GM12801 (cell line): Measurements from ENCODE around the gene ETV7.

ENCODE experiments used
- CTCF ChIP-seq: IDR thresholded peaks from one replicate; pipeline ENCODE4 v1.5.1; 2011; ENCODE audit warnings: control low read depth; ENCODE audit not compliant: insufficient read length; ENCODE audit errors: extremely low read depth

The ETV7 gene

GRCh38 chr6:36340618-36341454 is 46.6 kb downstream of the ETV7 start:
- peak; percentile 67 for TF ChIP-seq CTCF

GRCh38 chr6:36340306-36340617 is 47.2 kb downstream of the ETV7 start:
- no peak for TF ChIP-seq CTCF

- no peak for TF ChIP-seq CTCF
Measured at GRCh38 chr6:36339146-36339545, 48.3 kb downstream of the ETV7 start.

- TF ChIP-seq CTCF = no peak
Measured at GRCh38 chr6:36337814-36338213, 49.7 kb downstream of the ETV7 start.

GRCh38 chr6:36336779-36337241 is 50.7 kb downstream of the ETV7 start, which contains the start of gene BNIP5:
BNIP5 (minus strand) TSS chr6:36336888; CDS start chr6:36330690, 6,198 bp downstream.
- no peak for TF ChIP-seq CTCF

- no peak for TF ChIP-seq CTCF
Measured at GRCh38 chr6:36336208-36336710, 51.2 kb downstream of the ETV7 start.

GRCh38 chr6:36335465-36336207 is 51.8 kb downstream of the ETV7 start:
- no peak for TF ChIP-seq CTCF
